ENCODE measurements around the gene ARHGAP33. TPM values are rescaled to one million over a fixed set of nuclear protein-coding genes. Genes with fewer than 3 reads are reported as not detected.
A peak's percentile ranks its signal among the peaks of the same experiment; 100 is the strongest.

Gene ARHGAP33
- total and polyA plus RNA-seq, 2 of the 4 experiments (the other 2 are of a cell fraction) = 0.72 to 11.9 TPM

DNA sequence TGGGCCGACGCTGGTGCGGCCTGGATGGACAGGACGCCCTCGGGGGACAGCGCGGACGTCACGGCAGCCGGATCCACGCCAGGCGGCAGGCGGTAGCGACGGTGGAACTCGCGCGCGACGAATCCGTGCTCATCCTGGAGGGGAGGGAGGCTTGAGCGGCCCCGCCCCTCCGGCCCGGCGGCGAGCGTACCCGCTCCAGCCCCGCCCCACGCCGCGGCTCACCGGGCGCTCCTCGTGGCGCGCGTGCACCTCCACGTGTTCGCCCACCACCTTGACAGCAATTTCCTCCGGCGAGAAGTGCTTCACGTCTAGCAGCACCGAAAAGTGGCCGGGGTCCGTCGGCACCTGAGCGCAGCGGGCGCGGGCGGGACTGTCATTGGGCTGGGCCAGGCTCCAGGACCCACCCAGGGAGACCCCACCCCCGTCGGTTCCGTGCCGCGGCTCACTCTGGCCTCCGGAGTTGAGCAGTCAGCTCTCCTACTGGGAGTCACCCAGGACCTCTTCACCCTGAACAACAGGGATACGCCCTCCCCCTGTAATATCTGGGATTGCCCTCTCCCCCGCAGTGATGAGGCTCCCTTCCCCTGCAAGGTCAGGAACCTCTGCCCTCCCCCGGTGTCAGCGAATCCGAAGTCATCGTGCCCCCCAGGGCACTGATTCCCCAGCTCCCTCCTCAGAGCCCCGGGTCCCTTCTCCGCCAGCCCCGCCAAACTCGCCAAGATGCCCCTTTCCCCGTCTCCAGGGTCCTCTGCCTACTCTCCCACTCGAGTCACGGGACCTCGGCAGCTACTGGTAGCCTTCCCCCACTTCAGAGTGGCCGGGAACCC, 19.6 kb upstream of the ARHGAP33 start:
- ChIA-PET CTCF (no interaction called here), POLR2A (ENCODE audit: unreplicated experiment) (interaction anchor here (0.6 to 1.0 kb wide), 2 partner anchors 8 to 488 kb away, joined by 4 to 5 read pairs; partner anchors contain the start of gene LIN37)
- peak overlapping the region; percentile 92 for H4K91ac ChIP-seq (ENCODE audit: insufficient read depth, low read depth, low read length)
- peak overlapping the region; percentile 94 for H3K23ac ChIP-seq (ENCODE audit: low read depth, low read length)
- peaks cover 29% of the 10 kb centered on the region for H3K36me3 ChIP-seq (ENCODE audit: control insufficient read depth, insufficient read depth, low read length)
- peak overlapping the region; percentile 97 for H3K27ac ChIP-seq (ENCODE audit: insufficient read depth, low read length)
- H3K79me1 ChIP-seq (ENCODE audit: low read depth in 1 of 2, low read length in 2 of 2) = peaks cover 32 to 70% of the 10 kb centered on the region in 2 experiments
- H2BK15ac ChIP-seq (ENCODE audit: low read depth, low read length) = no peak overlapping the region; the same call in 2 of the 3 replicates
- H2AK5ac ChIP-seq (ENCODE audit: low read depth, low read length) = peak overlapping the region; percentile 91
- H4K8ac ChIP-seq (ENCODE audit: low read depth in 2 of 2, low read length in 2 of 2) = peak overlapping the region; percentile 78 to 94
- no peaks in the 10 kb centered on the region for H3K9me3 ChIP-seq (ENCODE audit: control insufficient read depth, insufficient read depth, low read length)
- peak overlapping the region; percentile 88 for H3K14ac ChIP-seq (replicated peaks; ENCODE audit: low read depth, low read length)
- peak; percentile 8 for ATAC-seq (ENCODE audit: low read depth)
- no peaks in the 10 kb centered on the region for H3K27me3 ChIP-seq (ENCODE audit: control insufficient read depth, insufficient read depth, low read length)
- peak overlapping the region; percentile 95 for H2AK9ac ChIP-seq (replicated peaks; ENCODE audit: low read depth, low read length, poor library complexity)
- peak overlapping the region; percentile 93 for H3K4me2 ChIP-seq (ENCODE audit: low read depth, low read length)
- peak overlapping the region; percentile 90 for H3K9ac ChIP-seq (ENCODE audit: low read depth, low read length)
- peaks cover 13% of the 10 kb centered on the region for H3K4me1 ChIP-seq (ENCODE audit: control insufficient read depth, insufficient read depth, low read length)
- no peak for TF ChIP-seq RAD21 (IDR thresholded peaks at IDR 0.05; ENCODE audit: low read length)
- TF ChIP-seq NFE2L2 (IDR thresholded peaks at IDR 0.05; ENCODE audit: low read depth, low read length) = no peak
- TF ChIP-seq, protein P1, sequence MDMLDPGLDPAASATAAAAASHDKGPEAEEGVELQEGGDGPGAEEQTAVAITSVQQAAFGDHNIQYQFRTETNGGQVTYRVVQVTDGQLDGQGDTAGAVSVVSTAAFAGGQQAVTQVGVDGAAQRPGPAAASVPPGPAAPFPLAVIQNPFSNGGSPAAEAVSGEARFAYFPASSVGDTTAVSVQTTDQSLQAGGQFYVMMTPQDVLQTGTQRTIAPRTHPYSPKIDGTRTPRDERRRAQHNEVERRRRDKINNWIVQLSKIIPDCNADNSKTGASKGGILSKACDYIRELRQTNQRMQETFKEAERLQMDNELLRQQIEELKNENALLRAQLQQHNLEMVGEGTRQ (IDR thresholded peaks at IDR 0.05; ENCODE audit: low read depth, low read length) = peak; percentile 19; the same call in 1 of the 2 replicates
- TF ChIP-seq, protein P2, sequence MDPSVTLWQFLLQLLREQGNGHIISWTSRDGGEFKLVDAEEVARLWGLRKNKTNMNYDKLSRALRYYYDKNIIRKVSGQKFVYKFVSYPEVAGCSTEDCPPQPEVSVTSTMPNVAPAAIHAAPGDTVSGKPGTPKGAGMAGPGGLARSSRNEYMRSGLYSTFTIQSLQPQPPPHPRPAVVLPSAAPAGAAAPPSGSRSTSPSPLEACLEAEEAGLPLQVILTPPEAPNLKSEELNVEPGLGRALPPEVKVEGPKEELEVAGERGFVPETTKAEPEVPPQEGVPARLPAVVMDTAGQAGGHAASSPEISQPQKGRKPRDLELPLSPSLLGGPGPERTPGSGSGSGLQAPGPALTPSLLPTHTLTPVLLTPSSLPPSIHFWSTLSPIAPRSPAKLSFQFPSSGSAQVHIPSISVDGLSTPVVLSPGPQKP (IDR thresholded peaks at IDR 0.05; ENCODE audit: borderline replicate concordance, low read depth, low read length) = no peak
- TF ChIP-seq BHLHE40 (IDR thresholded peaks at IDR 0.05; ENCODE audit: low read depth, low read length) = peak; percentile 17; the same call in 1 of the 2 replicates
- TF ChIP-seq MXI1 (IDR thresholded peaks at IDR 0.05; ENCODE audit: borderline replicate concordance, low read depth, low read length) = peak; percentile 88; the same call in 1 of the 2 replicates
- TF ChIP-seq RFX5 (IDR thresholded peaks at IDR 0.05; ENCODE audit: low read depth, low read length) = no peak
- TF ChIP-seq MAZ (IDR thresholded peaks at IDR 0.05; ENCODE audit: borderline replicate concordance, low read depth, low read length) = peak; percentile 61; the same call in 1 of the 2 replicates
- peak; percentile 1; the same call in 1 of the 2 replicates for TF ChIP-seq POLR2A (IDR thresholded peaks at IDR 0.05; ENCODE audit: low read depth, low read length)
- H2BK120ac ChIP-seq (ENCODE audit: low read depth, low read length) = peak overlapping the region; percentile 69
- H3K18ac ChIP-seq (ENCODE audit: low read depth, low read length) = peak overlapping the region; percentile 74
- H2BK5ac ChIP-seq (ENCODE audit: low read depth, low read length, poor library complexity, severe bottlenecking) = peak overlapping the region; percentile 96
- H3K56ac ChIP-seq (ENCODE audit: extremely low read depth, insufficient read depth, low read length) = peak overlapping the region; percentile 80; the same call in 1 of the 2 replicates
- peaks cover 18% of the 10 kb centered on the region; the same call in 1 of the 2 replicates for H3K9me1 ChIP-seq (ENCODE audit: insufficient read depth, low read length)
- peak overlapping the region; percentile 96 for H2AFZ ChIP-seq (replicated peaks; ENCODE audit: low read length, poor library complexity)
- peak; percentile 55 for DNase-seq
- intact Hi-C loops (cut with micrococcal nuclease) = loop anchor here (5.0 kb wide), 1 partner anchor 177 kb away; no protein-coding TSS in a partner anchor
- H3K4ac ChIP-seq (ENCODE audit: low read depth, low read length) = peak overlapping the region; percentile 91
- peak overlapping the region; percentile 89 for H4K5ac ChIP-seq (ENCODE audit: low read depth, low read length)
- WGBS, 2 experiments (ENCODE audit: extremely low coverage in 2 of 2, insufficient read length in 1 of 2) = 5% methylated on average over 38 of the region's 74 CpGs; no CpG with 5 or more reads in 1 of the 2 experiments
- H3K4me3 ChIP-seq (ENCODE audit: insufficient read depth, low read depth, low read length) = peak overlapping the region; percentile 50
- peaks cover 6% of the 10 kb centered on the region; the same call in 1 of the 2 replicates for H4K20me1 ChIP-seq (ENCODE audit: insufficient read depth, low read length)
- BruUV-seq (replicated peaks) = no TSS peak
- in situ Hi-C loops (cut with MboI; ENCODE audit: low sequenced_read_pairs) = no loop called here
- dilution Hi-C loops (cut with HindIII; ENCODE audit: low sequenced_read_pairs, unreplicated experiment) = no loop called here
- H2BK20ac ChIP-seq (ENCODE audit: low read depth, low read length) = no peak overlapping the region

Measured in IMR-90 (cell line).